ENCODE measurements around the gene CFL1.

DNA sequence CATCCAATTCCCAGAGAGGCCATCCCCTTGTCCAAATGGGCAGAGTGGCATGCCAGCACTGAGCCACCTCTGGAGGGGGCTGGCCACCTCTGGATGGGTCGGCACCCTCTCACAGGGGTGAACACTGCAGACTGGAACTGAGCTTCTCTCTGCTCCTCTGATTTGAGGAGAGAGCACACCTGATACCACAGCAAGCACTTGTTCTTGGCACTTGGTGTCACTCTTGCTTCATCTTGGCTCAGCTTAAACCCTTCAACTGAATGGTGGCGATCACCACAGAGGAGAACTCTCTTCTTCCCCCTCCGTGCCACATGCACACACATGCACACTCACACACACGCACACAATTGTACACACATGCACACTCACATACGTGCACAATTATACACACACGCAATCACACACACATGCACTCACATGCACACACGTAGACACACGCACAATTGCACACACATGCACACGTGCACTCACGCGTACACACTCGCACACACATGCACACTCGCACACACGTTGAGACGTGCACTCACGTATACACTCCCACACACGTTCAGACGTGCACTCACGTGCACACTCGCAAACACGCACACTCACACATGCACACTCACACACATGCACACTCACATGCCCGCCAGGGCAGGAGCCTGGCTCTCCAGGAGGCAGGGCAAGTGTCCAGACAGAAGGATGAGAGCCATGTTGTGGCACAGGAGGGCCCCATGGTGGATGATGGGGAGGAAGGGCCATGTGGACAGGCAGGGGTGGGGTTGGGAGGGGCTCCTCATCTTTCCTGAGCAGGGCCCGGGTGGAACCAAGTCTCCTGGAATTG is 47.7 kb downstream of the CFL1 start:
- TF ChIP-seq CTCF (IDR thresholded peaks at IDR 0.05), result no peak
- TF ChIP-seq POLR2AphosphoS5 (IDR thresholded peaks at IDR 0.05; ENCODE audit: insufficient read depth in 1 of 2, low read depth in 1 of 2), result no peak

Data from vagina (tissue), 2 donors.